Neuronal stem cell (in vitro differentiated cells): ENCODE results near the gene KANSL1.
A peak's percentile ranks its signal among the peaks of the same experiment; 100 is the strongest.

Source experiments
- DNase-seq: peaks from one replicate; pipeline ENCODE4 v3.0.0-alpha.2; 2013; ENCODE audit warnings: low spot score
- H2AFZ ChIP-seq: one replicate; pipeline ENCODE4 v1.6.1; 2013; ENCODE audit warnings: mild to moderate bottlenecking, low read length, inconsistent platforms
- H2AK5ac ChIP-seq: 2 replicates; pipeline ENCODE4 v1.6.1; 2013; ENCODE audit warnings: low read depth, mild to moderate bottlenecking, inconsistent platforms, low read length, moderate library complexity, mixed read lengths
- H2BK120ac ChIP-seq: 2 replicates; pipeline ENCODE4 v1.6.1; 2013; ENCODE audit warnings: low read depth, mild to moderate bottlenecking, inconsistent platforms, low read length, moderate library complexity, mixed read lengths
- H2BK12ac ChIP-seq: one replicate; pipeline ENCODE4 v1.6.1; 2013; ENCODE audit warnings: low read length, inconsistent platforms
- H2BK15ac ChIP-seq: 2 replicates; pipeline ENCODE4 v1.6.1; 2013; ENCODE audit warnings: mild to moderate bottlenecking, low read length, inconsistent platforms, mixed read lengths
- H2BK5ac ChIP-seq: one replicate; pipeline ENCODE4 v1.6.1; 2013; ENCODE audit warnings: inconsistent platforms, mild to moderate bottlenecking, low read length, moderate library complexity
- H3K14ac ChIP-seq: one replicate; pipeline ENCODE4 v1.6.1; 2013; ENCODE audit warnings: low read length, inconsistent platforms
- H3K18ac ChIP-seq: 2 replicates; pipeline ENCODE4 v1.6.1; 2013; ENCODE audit warnings: low read length, inconsistent platforms
- H3K23ac ChIP-seq: 2 replicates; pipeline ENCODE4 v1.6.1; 2013; ENCODE audit warnings: low read depth, mild to moderate bottlenecking, mixed read lengths, low read length, inconsistent platforms; ENCODE audit not compliant: poor library complexity
- H3K27ac ChIP-seq: replicated peaks from 3 replicates; pipeline ENCODE4 v1.5.1; 2013; ENCODE audit warnings: low read length, inconsistent platforms
- H3K27me3 ChIP-seq, 3 experiments: 2 replicates each; pipeline ENCODE4 v1.6.1; 2013; ENCODE audit warnings: low read length in 3 of 3, mild to moderate bottlenecking in 2 of 3, inconsistent platforms in 1 of 3, low read depth in 1 of 3, mixed read lengths in 1 of 3, moderate library complexity in 1 of 3; ENCODE audit not compliant: control insufficient read depth in 3 of 3, insufficient read depth in 3 of 3
- H3K36me3 ChIP-seq, 2 donors: replicated peaks in 1 of 2; 2 replicates each; pipeline ENCODE4 v1.6.1; 2013; ENCODE audit warnings: low read length in 2 of 2; ENCODE audit not compliant: control insufficient read depth in 2 of 2, insufficient read depth in 2 of 2
- H3K4ac ChIP-seq: 2 replicates; pipeline ENCODE4 v1.6.1; 2013; ENCODE audit warnings: inconsistent platforms, mild to moderate bottlenecking, low read length, moderate library complexity
- H3K4me1 ChIP-seq, 2 donors: 1 replicate in 1 of 2; 2 replicates in 1 of 2; pipeline ENCODE4 v1.6.1; 2013; ENCODE audit warnings: low read length in 2 of 2, low read depth in 1 of 2; ENCODE audit not compliant: control insufficient read depth in 2 of 2, insufficient read depth in 1 of 2
- H3K4me2 ChIP-seq: one replicate; pipeline ENCODE4 v1.6.1; 2013; ENCODE audit warnings: mild to moderate bottlenecking, low read length, inconsistent platforms; ENCODE audit not compliant: insufficient read depth, poor library complexity, severe bottlenecking
- H3K4me3 ChIP-seq, 2 donors: 2 replicates each; pipeline ENCODE4 v1.5.1; 2013; ENCODE audit warnings: low read length in 2 of 2, mild to moderate bottlenecking in 2 of 2, inconsistent platforms in 1 of 2, moderate library complexity in 1 of 2
- H3K79me1 ChIP-seq: one replicate; pipeline ENCODE4 v1.6.1; 2013; ENCODE audit warnings: low read depth, mild to moderate bottlenecking, inconsistent platforms, low read length, moderate library complexity
- H3K9ac ChIP-seq: one replicate; pipeline ENCODE4 v1.6.1; 2013; ENCODE audit warnings: mild to moderate bottlenecking, low read depth, low read length, inconsistent platforms; ENCODE audit not compliant: poor library complexity
- H3K9me3 ChIP-seq, 2 donors: replicated peaks in 1 of 2; 2 replicates each; pipeline versions ENCODE3 to v1.6.1; 2013; ENCODE audit warnings: low read length in 2 of 2, mild to moderate bottlenecking in 2 of 2, inconsistent platforms in 1 of 2, low read depth in 1 of 2, mixed read lengths in 1 of 2, moderate library complexity in 1 of 2; ENCODE audit not compliant: control insufficient read depth in 2 of 2, insufficient read depth in 1 of 2
- H4K8ac ChIP-seq: one replicate; pipeline ENCODE4 v1.6.1; 2013; ENCODE audit warnings: low read depth, mild to moderate bottlenecking, inconsistent platforms, low read length, moderate library complexity
- H4K91ac ChIP-seq: one replicate; pipeline ENCODE4 v1.6.1; 2013; ENCODE audit warnings: low read length, low read depth, mild to moderate bottlenecking, inconsistent platforms; ENCODE audit not compliant: poor library complexity
- WGBS, 2 donors: extraction: QIAGEN DNeasy Blood & Tissue Kit; methylation state at CpG; one replicate each; pipeline ENCODE4 v1.1.7; 2013; ENCODE audit warnings: missing lambda C conversion rate in 2 of 2, mixed read lengths in 1 of 2; ENCODE audit not compliant: insufficient read length in 2 of 2, insufficient replicate concordance in 1 of 2; ENCODE audit errors: extremely low coverage in 2 of 2; 5-methylcytosine and 5-hydroxymethylcytosine counted together

KANSL1 gene

GRCh38 chr17:46176975-46177374 is 16.3 kb downstream of the KANSL1 start:
- peaks cover under 1 to 46% of the 10 kb centered on the region in 2 donors for H3K36me3 ChIP-seq
- no peak overlapping the region for H3K4me2 ChIP-seq
- WGBS, 2 donors = no CpG with 5 or more reads among the region's 3 CpGs
- H3K14ac ChIP-seq = no peak overlapping the region
- H2BK5ac ChIP-seq = no peak overlapping the region
- H2AFZ ChIP-seq = no peak overlapping the region
- no peak overlapping the region for H3K9ac ChIP-seq
- H3K27ac ChIP-seq = no peak overlapping the region
- no peak overlapping the region for H2AK5ac ChIP-seq
- H3K9me3 ChIP-seq = no peaks in the 10 kb centered on the region
- no peak overlapping the region for H4K91ac ChIP-seq
- H3K79me1 ChIP-seq = peaks cover 11% of the 10 kb centered on the region
- H3K23ac ChIP-seq = no peak overlapping the region
- H2BK12ac ChIP-seq = no peak overlapping the region
- peaks cover 0 to 2% of the 10 kb centered on the region in 2 donors for H3K4me1 ChIP-seq
- H3K18ac ChIP-seq = no peak overlapping the region
- no peak overlapping the region for H3K4ac ChIP-seq
- no peak overlapping the region for H3K4me3 ChIP-seq
- H4K8ac ChIP-seq = no peak overlapping the region
- no peak overlapping the region for H2BK120ac ChIP-seq
- no peak for DNase-seq
- no peak overlapping the region for H2BK15ac ChIP-seq
- H3K27me3 ChIP-seq = no peaks in the 10 kb centered on the region

DNA sequence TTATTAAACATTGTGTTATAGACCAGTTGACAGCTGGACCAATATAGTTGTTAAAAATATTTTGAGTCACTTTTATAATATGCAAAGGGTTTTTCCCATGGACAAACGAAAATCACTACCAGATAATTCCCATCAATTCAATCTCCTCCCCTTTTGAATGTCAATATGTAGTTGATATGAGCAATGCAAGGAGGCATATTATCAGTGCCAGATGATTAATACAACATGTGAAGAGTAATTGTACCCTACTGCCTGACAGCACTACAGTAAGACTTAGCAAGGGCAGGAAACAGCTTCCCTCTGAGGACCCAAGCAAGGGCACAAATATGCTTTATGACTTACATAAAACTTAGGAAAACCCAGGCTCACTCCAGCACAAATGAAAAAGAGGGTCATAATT is 17.3 kb downstream of the KANSL1 start:
- peaks cover 11 to 57% of the 10 kb centered on the region in 2 donors for H3K36me3 ChIP-seq
- H3K4ac ChIP-seq = no peak overlapping the region
- no peak overlapping the region for H2BK5ac ChIP-seq
- no peak overlapping the region for H3K4me2 ChIP-seq
- H3K18ac ChIP-seq = no peak overlapping the region
- no peak overlapping the region for H3K27ac ChIP-seq
- H4K8ac ChIP-seq = no peak overlapping the region
- no peak overlapping the region for H3K23ac ChIP-seq
- H2AFZ ChIP-seq = no peak overlapping the region
- H2AK5ac ChIP-seq = no peak overlapping the region
- H2BK120ac ChIP-seq = no peak overlapping the region
- DNase-seq = no peak
- no peak overlapping the region for H2BK15ac ChIP-seq
- H3K4me3 ChIP-seq = no peak overlapping the region
- WGBS, 2 donors = no CpG with 5 or more reads among the region's 1 CpG
- peaks cover 0 to 2% of the 10 kb centered on the region in 2 donors for H3K4me1 ChIP-seq
- H3K9ac ChIP-seq = no peak overlapping the region
- no peaks in the 10 kb centered on the region for H3K27me3 ChIP-seq
- no peaks in the 10 kb centered on the region for H3K9me3 ChIP-seq
- H4K91ac ChIP-seq = no peak overlapping the region
- H3K14ac ChIP-seq = no peak overlapping the region
- peaks cover 17% of the 10 kb centered on the region for H3K79me1 ChIP-seq
- H2BK12ac ChIP-seq = no peak overlapping the region

DNA sequence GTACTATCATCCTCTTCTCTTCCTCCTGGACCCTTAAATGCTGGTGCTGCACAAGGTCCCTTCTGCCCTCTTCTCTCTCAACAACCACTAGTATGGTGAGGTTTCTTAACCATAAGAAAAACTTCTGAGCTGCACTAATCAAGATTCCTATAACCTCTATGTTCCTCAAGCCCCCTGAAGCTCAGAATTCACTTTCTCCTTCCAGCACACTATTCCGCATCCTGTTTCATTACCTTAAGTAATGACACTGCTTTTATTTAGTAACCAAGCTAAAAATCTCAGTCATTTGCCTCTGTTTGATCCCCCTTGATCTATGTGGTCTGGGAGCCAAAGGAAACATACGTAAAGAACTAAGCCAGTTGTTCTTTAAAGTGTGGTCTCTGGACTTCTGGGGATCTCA is 20.1 kb downstream of the KANSL1 start:
- Histone ChIP-seq H2AK5ac (no peak overlapping the region), H2BK5ac (no peak overlapping the region), H3K14ac (no peak overlapping the region), H2BK120ac (no peak overlapping the region), H3K79me1 (peaks cover 14% of the 10 kb centered on the region), H3K9me3 (peaks cover 0 to 6% of the 10 kb centered on the region in 2 donors), H3K27ac (no peak overlapping the region), H3K9ac (no peak overlapping the region), H3K18ac (no peak overlapping the region), H2BK12ac (no peak overlapping the region), H4K91ac (no peak overlapping the region), H2BK15ac (no peak overlapping the region), H4K8ac (no peak overlapping the region), H3K4ac (no peak overlapping the region), H3K36me3 (peaks cover 15 to 77% of the 10 kb centered on the region in 2 donors), H3K4me1 (no peaks in the 10 kb centered on the region), H3K27me3 (no peaks in the 10 kb centered on the region), H3K4me3 (no peak overlapping the region), H3K4me2 (no peak overlapping the region), H3K23ac (no peak overlapping the region), H2AFZ (no peak overlapping the region)
- no CpG with 5 or more reads among the region's 2 CpGs for WGBS, 2 donors
- DNase-seq = no peak

- H2BK5ac ChIP-seq = no peak overlapping the region
- peaks cover 15 to 89% of the 10 kb centered on the region in 2 donors for H3K36me3 ChIP-seq
- no peak overlapping the region for H2BK15ac ChIP-seq
- H2AFZ ChIP-seq = no peak overlapping the region
- peaks cover 0 to 6% of the 10 kb centered on the region in 2 donors for H3K9me3 ChIP-seq
- peak overlapping the region; percentile 5 for H3K14ac ChIP-seq
- WGBS, 2 donors = no CpG with 5 or more reads among the region's 14 CpGs
- H3K79me1 ChIP-seq = peaks cover 14% of the 10 kb centered on the region
- no peak overlapping the region for H3K23ac ChIP-seq
- H3K27me3 ChIP-seq = no peaks in the 10 kb centered on the region
- H2BK12ac ChIP-seq = no peak overlapping the region
- no peaks in the 10 kb centered on the region for H3K4me1 ChIP-seq
- no peak overlapping the region for H3K4me2 ChIP-seq
- H4K91ac ChIP-seq = no peak overlapping the region
- no peak overlapping the region for H2BK120ac ChIP-seq
- no peak overlapping the region for H3K4me3 ChIP-seq
- no peak overlapping the region for H3K27ac ChIP-seq
- H3K9ac ChIP-seq = no peak overlapping the region
- DNase-seq = no peak
- H3K18ac ChIP-seq = no peak overlapping the region
- H3K4ac ChIP-seq = no peak overlapping the region
- H4K8ac ChIP-seq = no peak overlapping the region
- no peak overlapping the region for H2AK5ac ChIP-seq
Observed at GRCh38 chr17:46171939-46172338, 21.3 kb downstream of the KANSL1 start.
